ENCODE measurements around the gene GID8.

Gene GID8

DNA sequence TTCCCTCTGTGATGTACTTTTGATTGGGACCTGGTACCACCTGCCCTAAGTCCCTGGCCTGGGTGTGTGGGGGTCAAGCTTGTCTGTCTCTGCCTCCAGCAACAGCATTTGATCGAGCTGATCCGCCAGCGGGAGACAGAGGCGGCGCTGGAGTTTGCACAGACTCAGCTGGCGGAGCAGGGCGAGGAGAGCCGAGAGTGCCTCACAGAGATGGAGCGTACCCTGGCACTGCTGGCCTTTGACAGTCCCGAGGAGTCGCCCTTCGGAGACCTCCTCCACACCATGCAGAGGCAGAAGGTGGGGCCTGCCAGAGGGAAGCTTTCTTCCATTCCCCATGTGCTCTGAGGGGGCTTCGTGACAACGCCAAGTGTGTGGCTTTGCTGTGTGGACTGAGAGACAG, 5.4 kb downstream of the GID8 start:
- DNase-seq (ENCODE audit: low read depth, low spot score): no peak

DNA sequence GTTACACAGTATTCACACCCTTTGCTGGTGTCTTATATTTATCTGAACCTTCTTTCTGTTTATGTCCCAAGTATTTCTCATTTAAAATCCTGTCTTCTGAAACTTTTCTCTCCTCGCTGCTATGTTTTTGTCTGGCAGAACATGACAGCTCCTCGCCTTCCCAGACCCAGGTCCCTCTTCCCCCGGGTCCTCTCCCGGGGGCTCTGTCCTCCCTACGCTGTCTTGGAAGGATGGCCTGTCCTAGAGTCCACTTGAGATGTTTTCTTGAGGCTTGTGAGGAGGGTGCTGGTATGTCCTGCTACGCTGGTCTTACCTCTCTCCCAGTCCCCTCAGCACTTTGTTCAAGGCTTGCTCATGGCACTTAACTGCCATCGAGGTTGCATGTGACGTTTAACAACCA, 6.2 kb downstream of the GID8 start:
- no peak for DNase-seq (ENCODE audit: low read depth, low spot score)

DNA sequence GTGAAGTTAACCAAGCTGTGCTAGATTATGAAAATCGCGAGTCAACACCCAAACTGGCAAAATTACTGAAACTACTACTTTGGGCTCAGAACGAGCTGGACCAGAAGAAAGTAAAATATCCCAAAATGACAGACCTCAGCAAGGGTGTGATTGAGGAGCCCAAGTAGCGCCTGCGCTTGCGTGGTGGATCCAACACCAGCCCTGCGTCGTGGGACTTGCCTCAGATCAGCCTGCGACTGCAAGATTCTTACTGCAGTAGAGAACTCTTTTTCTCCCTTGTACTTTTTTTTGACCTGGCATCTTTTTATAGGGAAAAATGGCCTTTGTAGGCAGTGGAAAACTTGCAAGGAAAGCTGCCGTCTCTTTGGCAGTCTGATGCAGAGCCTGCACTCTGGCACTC, 6.8 kb downstream of the GID8 start:
- DNase-seq (ENCODE audit: low read depth, low spot score): no peak

DNA sequence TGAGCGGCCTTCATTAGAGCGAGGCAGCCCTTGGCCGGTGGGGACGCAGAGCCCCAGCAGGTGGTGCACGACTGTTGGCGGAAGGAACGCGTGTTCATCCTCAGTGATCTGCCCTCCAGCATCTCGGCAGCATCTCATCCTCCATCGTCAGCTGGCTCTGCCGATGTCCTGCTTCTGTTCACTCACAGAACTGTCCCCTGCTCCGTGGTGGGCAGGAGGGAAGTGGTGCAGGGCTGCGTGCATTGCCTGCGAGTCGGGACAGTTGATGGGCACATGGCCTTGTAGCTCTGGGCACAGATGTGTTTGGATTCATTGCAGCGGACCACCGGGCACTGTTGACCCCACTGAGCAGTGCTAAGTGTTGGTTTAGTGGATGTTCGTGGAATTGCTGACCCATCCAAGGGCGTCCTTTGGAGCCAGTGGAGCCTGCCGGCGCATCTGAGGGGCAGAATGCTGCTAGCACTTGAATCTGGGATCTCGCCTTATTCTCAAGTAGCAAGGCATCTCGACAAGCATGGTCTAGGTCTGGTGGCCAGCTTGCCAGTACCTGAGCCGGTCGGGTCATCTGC, 7.9 kb downstream of the GID8 start:
- DNase-seq (ENCODE audit: low read depth, low spot score): no peak

DNA sequence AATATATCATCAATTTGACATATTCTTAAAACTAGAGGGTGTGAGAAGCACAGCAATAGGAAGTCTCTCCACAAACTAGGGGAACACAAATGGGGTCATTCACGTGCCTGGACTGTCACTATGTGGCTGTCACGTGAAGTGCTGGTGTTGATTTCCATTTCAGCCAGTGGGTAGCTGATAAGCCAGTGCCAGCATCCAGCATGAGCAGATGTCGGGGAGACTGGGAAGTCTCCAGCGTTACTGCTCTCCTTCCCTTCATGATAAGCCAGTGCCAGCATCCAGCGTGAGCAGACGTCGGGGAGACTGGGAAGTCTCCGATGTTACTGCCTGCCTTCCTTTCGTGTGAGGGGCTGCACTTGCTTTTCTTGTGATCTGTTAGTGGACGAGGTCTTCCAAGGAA, 9.0 kb downstream of the GID8 start:
- no peak for DNase-seq (ENCODE audit: low read depth, low spot score)

DNA sequence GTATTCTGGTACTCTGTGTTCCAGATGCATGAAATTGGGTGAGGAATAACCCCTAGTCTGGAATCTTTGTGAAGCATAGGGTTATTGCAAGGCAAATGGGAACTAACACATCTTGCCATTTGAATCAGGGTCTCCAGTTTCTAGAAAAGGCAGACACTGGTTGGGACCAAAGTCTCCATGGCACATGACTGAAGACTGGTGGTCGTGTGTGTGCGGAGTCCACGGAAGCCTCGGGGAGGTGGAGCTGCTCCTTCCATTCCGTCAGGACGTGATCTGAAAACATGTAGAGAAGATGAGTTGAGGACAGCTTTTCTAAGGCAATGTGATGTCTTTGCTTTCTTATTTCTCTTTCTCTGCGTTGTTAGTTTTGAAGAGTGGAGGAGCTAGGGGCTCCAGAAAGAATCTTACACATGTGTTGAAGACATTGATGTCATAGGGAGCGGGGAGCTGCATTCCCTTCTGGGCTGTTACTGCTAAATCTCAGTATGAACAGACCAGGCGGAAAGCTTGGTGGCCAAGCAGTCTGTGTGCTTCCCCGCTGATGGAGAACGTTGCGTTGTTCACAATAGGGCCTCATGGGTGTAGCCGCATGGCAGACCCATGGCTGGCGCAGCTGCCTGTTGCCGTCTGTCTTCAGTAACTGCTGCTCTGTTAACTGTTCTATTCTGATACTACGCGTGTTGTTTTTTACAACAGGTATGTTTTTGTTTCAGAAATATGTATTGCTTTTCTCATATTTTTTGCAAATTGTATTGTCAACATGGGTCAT, 9.8 kb downstream of the GID8 start:
- DNase-seq (ENCODE audit: low read depth, low spot score): no peak

DNA sequence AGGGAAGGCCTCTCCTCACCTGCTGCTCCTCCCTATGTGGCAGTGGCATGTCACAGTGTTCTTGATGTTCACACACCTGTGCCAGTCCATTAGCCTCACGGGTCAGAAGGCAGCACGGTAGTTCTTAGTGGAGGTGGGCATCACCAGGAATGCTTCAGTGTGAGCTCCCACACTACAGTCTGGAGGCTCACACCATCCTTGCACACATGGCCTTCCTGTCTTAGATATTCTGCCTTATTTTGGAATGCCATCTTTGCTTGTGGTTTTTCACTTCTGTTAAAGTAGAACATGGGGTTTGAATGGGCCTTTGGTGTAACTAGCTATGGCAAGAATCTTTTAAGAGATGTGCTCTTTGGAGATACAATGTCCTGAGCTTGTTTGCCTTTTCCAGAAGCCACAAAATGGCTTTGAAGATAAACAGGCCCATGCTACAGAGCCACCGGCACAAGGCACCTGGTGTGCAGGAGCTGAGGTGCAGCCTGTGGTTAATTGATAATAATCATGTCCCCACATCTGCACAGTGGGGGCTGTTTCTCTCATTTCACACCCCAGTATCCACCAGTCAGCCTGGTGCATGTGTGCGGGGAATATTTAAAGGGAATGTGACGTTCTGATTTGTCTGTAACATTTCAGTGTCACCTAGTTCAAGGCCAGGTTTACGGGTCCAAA, 11.3 kb downstream of the GID8 start:
- DNase-seq (ENCODE audit: low read depth, low spot score): no peak

DNA sequence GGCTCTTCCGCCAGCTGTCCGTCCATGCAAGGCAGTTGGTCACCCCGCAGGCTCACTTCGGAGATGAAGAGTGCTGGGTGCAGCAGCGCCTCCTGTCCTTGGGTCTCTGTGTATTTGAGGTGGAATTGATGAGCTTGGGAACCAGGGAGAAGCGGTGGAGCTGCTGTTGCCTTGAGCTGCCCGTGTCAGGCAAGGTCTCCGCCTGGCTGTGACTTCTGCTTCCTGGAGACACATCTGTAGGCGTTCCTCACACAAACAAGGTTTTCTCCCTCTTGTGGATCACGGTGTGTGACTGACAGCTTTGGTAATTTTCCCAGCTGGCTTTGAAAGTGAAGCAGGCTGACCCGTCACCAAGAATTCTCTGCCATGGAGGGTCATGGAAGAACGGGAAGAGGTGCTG, 12.0 kb downstream of the GID8 start:
- no peak for DNase-seq (ENCODE audit: low read depth, low spot score)

DNA sequence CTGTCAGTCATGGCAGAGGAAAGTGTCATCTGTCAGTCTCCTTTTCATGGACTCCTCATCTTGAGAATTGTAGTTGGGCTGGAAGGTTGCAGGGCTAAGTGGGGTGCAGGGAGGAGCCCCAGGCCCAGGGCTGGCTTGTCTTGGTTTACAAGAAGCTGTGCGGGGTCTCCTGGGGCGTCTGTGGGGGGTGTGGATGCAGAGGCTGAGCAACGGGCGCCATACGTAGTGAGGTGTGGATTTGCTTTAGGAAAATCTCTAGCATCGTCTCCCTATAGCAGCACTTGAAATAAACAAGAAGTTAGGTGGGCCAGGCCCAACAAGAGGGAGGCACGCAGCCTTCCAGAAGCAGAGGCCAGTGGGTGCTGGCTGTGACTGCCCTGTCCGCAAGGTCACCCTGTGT, 12.8 kb downstream of the GID8 start:
- no peak for DNase-seq (ENCODE audit: low read depth, low spot score)

DNA sequence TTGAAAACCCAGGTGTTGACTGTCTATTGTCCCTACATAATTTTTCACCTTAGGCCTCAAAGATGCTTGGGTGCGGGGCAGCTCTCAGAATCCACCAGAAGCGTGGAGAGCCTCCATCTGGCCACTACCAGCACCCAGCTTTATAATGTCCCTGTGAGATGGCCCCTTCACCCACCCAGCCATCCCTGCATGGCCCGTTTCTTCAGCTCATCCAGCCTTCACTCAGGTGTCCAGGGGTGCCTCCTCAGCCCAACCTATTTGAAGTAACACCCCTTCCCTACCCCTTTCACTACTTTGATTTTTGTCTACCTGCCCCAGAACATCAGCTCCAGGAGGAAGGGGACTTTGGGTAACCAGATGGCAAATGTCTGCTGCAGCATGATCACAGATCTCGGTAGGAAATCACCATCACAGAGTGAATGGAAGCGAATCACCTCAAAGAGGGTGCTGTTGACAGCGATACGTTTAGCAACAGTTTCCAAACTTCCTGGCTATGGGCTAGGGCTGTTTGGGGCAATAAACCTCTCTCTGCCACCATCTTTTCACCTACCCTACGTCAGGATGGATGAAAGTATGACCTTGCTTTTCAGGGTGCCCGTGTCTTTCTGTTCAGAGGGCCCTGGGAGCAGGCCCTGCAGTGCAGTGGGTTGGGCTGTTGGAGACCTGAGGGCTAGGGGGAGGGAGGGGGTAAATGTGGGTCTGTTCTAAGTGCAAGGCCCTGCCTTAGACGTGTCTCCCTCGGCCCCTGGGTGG, 13.4 kb downstream of the GID8 start:
- no peak for DNase-seq (ENCODE audit: low read depth, low spot score)

DNA sequence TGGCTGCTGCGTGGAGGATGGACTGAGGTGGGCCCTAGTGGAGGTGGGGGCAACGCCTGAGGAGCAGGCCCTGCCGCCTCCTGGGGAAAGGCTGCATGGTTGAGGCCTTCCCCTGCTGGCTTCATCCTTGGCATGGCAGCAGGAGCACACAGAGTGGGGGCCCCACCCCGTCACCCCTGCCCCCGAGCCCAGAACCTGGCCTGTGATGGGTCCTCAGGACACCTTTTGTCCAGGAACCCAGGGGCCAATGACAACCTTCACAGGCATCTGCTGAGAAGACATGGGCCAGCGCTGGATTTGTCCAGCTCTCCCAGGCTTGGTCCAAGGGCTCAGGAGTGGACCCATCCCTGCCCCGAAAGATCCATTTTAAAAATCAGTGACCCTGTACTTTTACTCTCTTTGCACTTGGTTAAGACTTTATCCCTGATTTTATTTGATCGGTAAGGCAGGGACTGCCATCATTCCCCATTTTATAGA, 14.0 kb downstream of the GID8 start:
- DNase-seq (ENCODE audit: low read depth, low spot score): no peak

DNA sequence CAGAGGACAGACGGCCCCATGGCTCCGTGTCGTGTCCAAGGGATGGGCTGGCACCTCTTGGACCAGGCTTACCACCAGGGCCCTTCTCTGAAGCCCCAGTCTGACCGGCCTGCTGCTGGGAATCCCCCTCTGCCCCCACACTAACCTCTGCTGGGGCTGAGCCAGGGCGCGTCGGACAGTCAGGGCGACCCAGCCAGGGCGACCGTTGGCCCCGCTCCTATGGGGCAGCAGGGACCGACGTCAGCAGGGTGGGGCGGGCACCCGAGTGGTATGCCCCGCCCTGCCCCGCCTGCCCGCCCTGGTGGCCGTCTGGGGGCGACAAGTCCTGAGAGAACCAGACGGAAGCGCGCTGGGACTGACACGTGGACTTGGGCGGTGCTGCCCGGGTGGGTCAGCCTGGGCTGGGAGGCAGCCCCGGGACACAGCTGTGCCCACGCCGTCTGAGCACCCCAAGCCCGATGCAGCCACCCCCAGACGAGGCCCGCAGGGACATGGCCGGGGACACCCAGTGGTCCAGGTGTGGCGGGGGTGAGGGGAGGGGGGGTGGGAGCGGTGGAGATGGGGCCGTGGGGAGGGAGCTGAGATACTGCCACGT, 14.5 kb downstream of the GID8 start, which contains the start of gene SLC17A9:
SLC17A9 (plus strand) TSS at position 337 of the 595 bp plus-strand sequence; CDS start at position 459, 122 bp downstream.
- no peak for DNase-seq (ENCODE audit: low read depth, low spot score)

DNA sequence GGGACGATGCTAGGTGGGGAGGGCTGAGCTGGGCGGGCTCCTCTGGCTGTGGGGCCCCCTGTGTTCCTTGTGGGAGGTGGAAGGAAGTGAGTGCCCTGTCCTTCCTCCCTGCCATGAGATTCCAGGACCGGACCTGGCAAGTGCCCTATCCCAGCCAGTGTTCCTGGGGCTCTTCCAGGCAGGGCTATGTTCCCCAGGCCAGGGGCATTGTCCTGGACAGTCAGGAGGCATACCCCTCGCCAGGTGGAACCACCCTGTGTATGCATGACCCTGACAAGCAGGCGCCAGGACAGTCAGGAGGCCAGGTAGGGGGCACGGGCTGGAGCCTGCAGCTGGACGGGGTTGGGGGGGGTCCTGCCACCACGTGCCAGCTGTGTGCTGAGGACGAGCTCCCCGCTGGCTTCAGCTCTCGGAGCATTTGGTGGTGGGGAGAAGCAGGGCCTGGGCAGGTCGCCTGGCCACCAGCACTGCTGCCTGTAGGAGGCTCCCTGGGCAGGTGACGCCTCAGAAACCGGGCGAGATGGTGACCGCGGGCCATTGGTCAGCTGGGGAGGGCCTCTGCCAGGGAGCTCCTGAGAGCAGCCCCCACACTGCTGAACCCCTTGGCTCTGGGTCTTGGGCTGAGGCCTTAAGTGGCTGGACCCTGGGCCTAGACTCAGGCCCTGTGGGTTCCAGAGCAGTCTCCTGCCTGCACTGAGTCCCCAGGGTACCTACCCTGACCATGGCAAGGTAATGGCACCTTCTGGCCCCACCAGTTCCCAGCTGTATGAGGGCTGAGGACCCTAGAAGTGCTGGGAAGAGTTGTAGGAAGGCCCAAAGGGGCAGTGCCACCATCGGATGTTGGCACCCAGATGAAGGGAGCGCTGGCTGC, 15.3 kb downstream of the GID8 start:
- no peak for DNase-seq (ENCODE audit: low read depth, low spot score)

DNA sequence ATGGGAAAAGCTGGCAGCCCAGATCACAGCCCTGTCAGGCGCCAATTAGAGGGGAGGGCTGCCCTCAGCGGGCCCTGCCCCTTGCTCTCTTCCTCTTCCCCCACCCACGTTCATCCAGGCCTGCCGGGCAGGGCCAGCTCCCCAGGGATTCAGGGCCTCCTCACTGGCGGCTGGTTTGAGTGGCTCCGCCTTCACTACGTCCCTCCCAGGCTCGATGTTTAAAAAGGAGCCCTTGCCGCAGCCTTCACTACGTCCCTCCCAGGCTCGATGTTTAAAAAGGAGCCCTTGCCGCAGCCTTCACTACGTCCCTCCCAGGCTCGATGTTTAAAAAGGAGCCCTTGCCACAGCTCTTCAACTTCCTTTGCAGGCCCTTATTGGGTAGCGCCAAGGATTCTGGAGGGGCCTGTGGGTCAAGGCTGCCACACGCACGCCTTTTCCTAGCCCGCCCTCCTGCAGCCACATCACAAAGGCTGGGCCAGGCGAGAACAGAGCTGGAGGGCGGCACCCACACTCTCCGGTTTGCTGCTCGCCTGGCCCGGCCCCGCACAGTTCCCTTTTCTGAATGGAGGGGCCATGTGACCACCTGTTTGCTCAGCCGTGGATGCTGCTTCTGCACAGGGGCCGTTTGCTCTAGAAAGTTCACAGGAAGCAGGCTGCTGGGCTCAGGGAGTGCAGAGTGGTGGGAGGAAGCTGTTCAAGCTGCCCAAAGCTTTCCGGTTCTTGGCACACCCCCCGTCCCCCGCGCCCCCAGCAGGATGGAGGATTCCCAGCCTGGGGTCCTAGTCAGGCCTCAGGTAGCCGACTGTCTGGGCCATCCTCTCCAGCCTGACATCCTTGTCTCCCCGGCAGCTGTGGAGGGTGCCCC, 16.1 kb downstream of the GID8 start:
- peak; percentile 15 for DNase-seq (ENCODE audit: low read depth, low spot score)

DNA sequence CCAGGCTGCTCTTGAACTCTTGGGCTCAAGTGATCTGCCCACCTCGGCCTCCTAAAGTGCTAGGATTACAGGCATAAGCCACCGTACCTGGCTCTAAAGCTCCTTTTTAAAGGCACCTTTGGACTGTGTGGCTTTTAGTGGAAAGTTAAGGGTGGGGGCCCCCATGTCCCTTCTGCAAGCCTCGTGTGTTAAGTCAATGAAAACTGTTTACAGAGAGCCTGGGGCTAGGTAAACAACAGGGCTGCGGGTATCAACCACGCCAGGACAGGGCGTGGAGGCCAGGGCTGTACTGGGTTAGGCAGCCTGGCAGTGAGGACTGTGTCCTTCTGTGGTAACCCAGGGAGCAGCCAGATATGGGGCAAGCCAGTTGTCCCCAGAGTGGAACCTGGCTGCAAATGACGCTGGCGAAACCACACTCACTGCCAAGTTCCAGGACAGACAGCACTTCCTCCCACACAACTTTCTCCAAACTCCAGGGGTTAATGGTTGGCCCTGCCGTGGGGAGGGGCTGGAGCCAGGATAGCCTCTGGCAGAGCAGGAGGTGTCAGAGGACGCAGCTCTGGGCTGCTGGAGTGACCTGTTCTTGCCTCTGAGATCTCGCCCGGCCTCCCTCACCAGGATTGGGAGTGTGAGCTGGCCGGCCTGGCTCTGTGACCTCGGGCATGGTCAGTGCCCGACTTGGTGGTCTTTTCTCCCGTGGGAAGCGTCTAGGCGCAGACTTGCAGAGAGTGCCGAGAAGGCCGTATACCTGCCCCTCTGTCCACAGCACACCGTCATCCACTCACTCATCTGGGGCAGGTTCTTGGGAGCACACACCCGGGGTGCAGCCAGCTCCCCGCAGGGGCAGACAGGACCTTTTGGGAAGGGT, 17.8 kb downstream of the GID8 start:
- DNase-seq (ENCODE audit: low read depth, low spot score): no peak

DNA sequence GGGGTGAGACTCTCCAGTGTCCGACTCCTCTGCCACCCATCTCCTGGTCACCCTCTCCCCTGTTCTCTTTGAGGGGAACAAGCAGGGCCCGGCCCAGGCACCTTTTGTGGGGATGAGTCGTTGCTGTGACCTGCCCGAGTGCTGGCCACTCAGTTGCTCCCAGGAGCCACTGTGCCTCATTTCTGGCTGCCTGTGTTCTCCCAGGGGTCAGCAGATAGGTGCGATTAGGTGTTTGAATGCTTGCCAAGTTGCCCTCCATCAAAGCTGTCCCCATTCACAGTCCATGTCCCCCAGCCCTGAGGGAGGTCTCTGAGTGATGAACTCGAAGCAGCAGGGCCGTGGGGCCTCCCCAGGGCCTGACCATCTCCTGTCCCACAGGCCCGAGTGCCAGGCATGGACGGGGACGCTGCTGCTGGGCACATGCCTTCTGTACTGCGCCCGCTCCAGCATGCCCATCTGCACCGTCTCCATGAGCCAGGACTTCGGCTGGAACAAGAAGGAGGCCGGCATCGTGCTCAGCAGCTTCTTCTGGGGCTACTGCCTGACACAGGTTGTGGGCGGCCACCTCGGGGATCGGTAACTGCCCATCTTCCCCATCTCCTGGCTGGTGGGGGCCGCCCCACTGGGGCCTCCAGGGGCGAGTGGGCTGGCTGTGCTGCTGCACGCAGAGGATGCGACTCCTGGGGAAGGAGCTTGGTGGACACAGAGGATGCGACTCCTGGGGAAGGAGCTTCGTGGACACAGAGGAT, 18.6 kb downstream of the GID8 start:
- DNase-seq (ENCODE audit: low read depth, low spot score): no peak

DNA sequence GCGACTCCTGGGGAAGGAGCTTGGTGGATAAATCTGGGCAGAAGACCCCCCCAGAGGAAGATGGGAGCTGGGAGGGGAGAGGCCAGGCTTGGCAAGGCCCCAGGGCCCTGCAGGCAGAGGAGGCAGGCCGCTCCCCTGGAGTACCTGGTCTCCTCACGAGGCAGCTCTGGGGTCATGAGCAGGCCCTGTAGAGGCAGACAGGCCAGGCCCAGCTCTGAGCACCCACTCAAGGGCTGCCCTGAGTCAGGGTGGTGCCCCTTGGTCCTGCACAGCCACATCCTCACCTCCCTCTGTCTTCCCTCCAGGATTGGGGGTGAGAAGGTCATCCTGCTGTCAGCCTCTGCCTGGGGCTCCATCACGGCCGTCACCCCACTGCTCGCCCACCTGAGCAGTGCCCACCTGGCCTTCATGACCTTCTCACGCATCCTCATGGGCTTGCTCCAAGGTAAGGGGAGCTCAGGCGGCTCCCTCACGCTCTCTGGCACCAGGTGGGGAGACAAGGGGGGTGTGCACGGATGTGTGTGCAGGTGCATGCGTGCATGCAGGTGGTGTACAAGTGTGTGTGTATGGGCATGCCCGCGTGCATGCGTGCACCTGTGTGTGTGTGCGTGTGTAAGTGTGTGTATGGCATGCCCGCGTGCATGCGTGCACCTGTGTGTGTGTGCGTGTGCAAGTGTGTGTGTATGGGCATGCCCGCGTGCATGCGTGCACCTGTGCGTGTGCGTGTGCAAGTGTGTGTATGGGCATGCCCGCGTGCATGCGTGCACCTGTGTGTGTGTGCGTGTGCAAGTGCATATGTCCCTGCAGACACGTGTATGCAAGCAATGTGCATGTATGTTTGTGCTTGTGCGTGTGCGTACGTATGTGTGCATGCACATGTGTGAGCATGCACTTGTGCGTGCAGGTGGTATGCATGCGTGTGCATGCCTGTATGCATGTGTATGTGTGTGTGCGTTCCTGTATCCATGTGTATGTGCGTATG, 19.5 kb downstream of the GID8 start:
- DNase-seq (ENCODE audit: low read depth, low spot score): no peak
